ENCODE measurements around the gene FAM83G. TPM values are rescaled to one million over a fixed set of nuclear protein-coding genes. Genes with fewer than 3 reads are reported as not detected.
"Not testable (repeated sequence)": the region's sequence is repeated elsewhere in the genome, so short reads cannot be mapped to it uniquely, and the experiment has no call there.

FAM83G gene
- total RNA-seq, result 10.2 TPM

- DNase-seq, result peak; percentile 30
These were observed at the start of gene FAM83G for GRCh38 chr17:19004421-19005136. Gene FAM83G (minus strand): TSS chr17:19004764. CDS start chr17:19004041, 723 bp downstream.

- DNase-seq, result not testable (repeated sequence)
These were observed 44.3 kb upstream of the FAM83G start for GRCh38 chr17:19048826-19049225.

- not testable (repeated sequence) for DNase-seq
These were observed 42.9 kb upstream of the FAM83G start for GRCh38 chr17:19047510-19047909.

- not testable (repeated sequence) for DNase-seq
These were observed 42.3 kb upstream of the FAM83G start, which contains the start of gene GRAP for GRCh38 chr17:19046782-19047375. Gene GRAP (minus strand): TSS chr17:19046957. CDS start chr17:19046926, 31 bp downstream.

- DNase-seq, result not testable (repeated sequence)
These were observed 40.1 kb upstream of the FAM83G start for GRCh38 chr17:19044643-19045042.

GRCh38 chr17:19043032-19043431 lies 38.5 kb upstream of the FAM83G start:
- DNase-seq, result not testable (repeated sequence)

GRCh38 chr17:19042369-19042768 lies 37.8 kb upstream of the FAM83G start:
- not testable (repeated sequence) for DNase-seq

GRCh38 chr17:19041871-19042270 lies 37.3 kb upstream of the FAM83G start:
- DNase-seq, result not testable (repeated sequence)

GRCh38 chr17:19040350-19040749 lies 35.8 kb upstream of the FAM83G start:
- not testable (repeated sequence) for DNase-seq

- not testable (repeated sequence) for DNase-seq
These were observed 34.2 kb upstream of the FAM83G start for GRCh38 chr17:19038730-19039129.

GRCh38 chr17:19038007-19038406 lies 33.4 kb upstream of the FAM83G start:
- not testable (repeated sequence) for DNase-seq

- DNase-seq, result not testable (repeated sequence)
These were observed 33.0 kb upstream of the FAM83G start for GRCh38 chr17:19037547-19037946.

GRCh38 chr17:19036186-19036585 lies 31.6 kb upstream of the FAM83G start:
- not testable (repeated sequence) for DNase-seq

GRCh38 chr17:19032377-19032988 lies 27.9 kb upstream of the FAM83G start:
- not testable (repeated sequence) for DNase-seq

- not testable (repeated sequence) for DNase-seq
These were observed 27.2 kb upstream of the FAM83G start for GRCh38 chr17:19031729-19032128.

- DNase-seq, result not testable (repeated sequence)
These were observed 26.3 kb upstream of the FAM83G start for GRCh38 chr17:19030771-19031449.

- DNase-seq, result not testable (repeated sequence)
These were observed 25.2 kb upstream of the FAM83G start for GRCh38 chr17:19029740-19030139.

GRCh38 chr17:19028671-19029070 lies 24.1 kb upstream of the FAM83G start:
- DNase-seq, result not testable (repeated sequence)

- no peak for DNase-seq
These were observed 19.8 kb upstream of the FAM83G start for GRCh38 chr17:19024101-19025078.

- no peak for DNase-seq
These were observed 18.8 kb upstream of the FAM83G start for GRCh38 chr17:19023209-19023999.
